Heart left ventricle (tissue), 13 donors: ENCODE data around the gene TYROBP.

Source experiments
- POLR2A ChIP-seq, 2 donors: fragments of 450-650 bp; IDR thresholded peaks; one replicate each; pipeline ENCODE4 v1.6.1; 2017; ENCODE audit warnings: antibody characterized with exemption in 2 of 2, mild to moderate bottlenecking in 2 of 2, moderate library complexity in 2 of 2
- TF ChIP-seq, protein P1 (sequence below), 12 donors: fragments of 200-600 bp; sonication (generic) in 4 of 12; IDR thresholded peaks; one replicate each; pipeline versions ENCODE4 v1.5.0 to v1.8.0; 2018 to 2022; ENCODE audit warnings: antibody characterized with exemption in 12 of 12, mild to moderate bottlenecking in 5 of 12
- donor health status: ischemic (EF 13 %, LVEDD 7.1; RV severe dilation, severe dysfunction).
- donor health status: DM: no; HTN: yes; CAD: no.
- donor health status: DM: no; HTN: no; CAD: no.
- donor health status: ischemic (EF 25% LVEDD 6.9; RV normal size, moderate dysfunction).
- donor health status: ischemic (EF 25% LVEDD 5.7; RV mildly dilated, moderate dysfunction).
- donor health status: ischemic (EF 35%, LVEDD 5.7; RV mildly dilated, moderate dysfunction).
- donor health status: nonischemic (EF 11% LVEDD 7.7; RV severe dilation, severe dysfunction).
- donor health status: DM: yes; HTN: yes; CAD: no.
- donor health status: PGD.
- donor health status: ischemic (EF 29% LVEDD 5.4; RV normal size, mild dysfunction).
- donor health status: nonischemic (EF 23%, LVEDD 6.1; RV moderate dilation, normal function).

DNA sequence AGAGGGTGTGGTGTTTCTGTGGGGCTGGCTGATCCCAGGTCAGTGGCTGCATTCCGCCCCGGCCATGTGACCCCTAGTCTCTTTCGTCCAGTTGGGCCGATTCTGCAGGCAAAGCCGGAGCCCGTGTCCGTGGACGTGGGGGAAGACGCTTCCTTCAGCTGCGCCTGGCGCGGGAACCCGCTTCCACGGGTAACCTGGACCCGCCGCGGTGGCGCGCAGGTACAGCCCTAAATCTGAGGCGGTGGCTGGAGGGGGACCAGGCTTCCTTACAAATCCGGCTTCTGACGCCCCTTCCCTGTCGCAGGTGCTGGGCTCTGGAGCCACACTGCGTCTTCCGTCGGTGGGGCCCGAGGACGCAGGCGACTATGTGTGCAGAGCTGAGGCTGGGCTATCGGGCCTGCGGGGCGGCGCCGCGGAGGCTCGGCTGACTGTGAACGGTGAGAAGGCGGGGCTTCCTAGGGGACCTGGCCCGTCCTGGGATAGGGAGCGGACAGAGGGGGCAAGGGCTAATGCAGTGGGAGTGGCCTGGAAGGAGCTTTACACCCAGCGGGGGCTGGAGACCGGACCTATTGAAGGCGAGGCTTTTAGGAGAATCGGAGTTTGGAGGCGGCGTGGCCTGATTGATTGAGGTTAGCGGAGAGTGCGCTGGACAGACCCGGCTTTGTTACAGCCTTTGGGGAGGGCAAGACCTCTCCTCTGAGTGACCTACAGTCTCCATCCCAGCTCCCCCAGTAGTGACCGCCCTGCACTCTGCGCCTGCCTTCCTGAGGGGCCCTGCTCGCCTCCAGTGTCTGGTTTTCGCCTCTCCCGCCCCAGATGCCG, 47.1 kb downstream of the TYROBP start:
- TF ChIP-seq, protein P1, sequence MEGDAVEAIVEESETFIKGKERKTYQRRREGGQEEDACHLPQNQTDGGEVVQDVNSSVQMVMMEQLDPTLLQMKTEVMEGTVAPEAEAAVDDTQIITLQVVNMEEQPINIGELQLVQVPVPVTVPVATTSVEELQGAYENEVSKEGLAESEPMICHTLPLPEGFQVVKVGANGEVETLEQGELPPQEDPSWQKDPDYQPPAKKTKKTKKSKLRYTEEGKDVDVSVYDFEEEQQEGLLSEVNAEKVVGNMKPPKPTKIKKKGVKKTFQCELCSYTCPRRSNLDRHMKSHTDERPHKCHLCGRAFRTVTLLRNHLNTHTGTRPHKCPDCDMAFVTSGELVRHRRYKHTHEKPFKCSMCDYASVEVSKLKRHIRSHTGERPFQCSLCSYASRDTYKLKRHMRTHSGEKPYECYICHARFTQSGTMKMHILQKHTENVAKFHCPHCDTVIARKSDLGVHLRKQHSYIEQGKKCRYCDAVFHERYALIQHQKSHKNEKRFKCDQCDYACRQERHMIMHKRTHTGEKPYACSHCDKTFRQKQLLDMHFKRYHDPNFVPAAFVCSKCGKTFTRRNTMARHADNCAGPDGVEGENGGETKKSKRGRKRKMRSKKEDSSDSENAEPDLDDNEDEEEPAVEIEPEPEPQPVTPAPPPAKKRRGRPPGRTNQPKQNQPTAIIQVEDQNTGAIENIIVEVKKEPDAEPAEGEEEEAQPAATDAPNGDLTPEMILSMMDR (IDR thresholded peaks at IDR 0.05) = no peak
- TF ChIP-seq POLR2A (IDR thresholded peaks at IDR 0.05) = no peak
